Measurements from ENCODE around the gene PTGR3.

The PTGR3 gene

GRCh38 chr18:75209129-75209950, at the start of gene PTGR3:
Gene PTGR3 (minus strand): TSS chr18:75209139. CDS start chr18:75209058, 81 bp downstream.
- DNase-seq (ENCODE audit: low spot score), result peak; percentile 78

GRCh38 chr18:75257605-75258004, 48.7 kb upstream of the PTGR3 start:
- DNase-seq (ENCODE audit: low spot score), result no peak

GRCh38 chr18:75256376-75256775, 47.4 kb upstream of the PTGR3 start:
- no peak for DNase-seq (ENCODE audit: low spot score)

- DNase-seq (ENCODE audit: low spot score), result no peak
Observed at GRCh38 chr18:75255094-75255493, 46.2 kb upstream of the PTGR3 start.

- no peak for DNase-seq (ENCODE audit: low spot score)
Observed at GRCh38 chr18:75253784-75254183, 44.8 kb upstream of the PTGR3 start.

- DNase-seq (ENCODE audit: low spot score), result no peak
Observed at GRCh38 chr18:75253043-75253442, 44.1 kb upstream of the PTGR3 start.

GRCh38 chr18:75252136-75252535, 43.2 kb upstream of the PTGR3 start:
- DNase-seq (ENCODE audit: low spot score), result no peak

- DNase-seq (ENCODE audit: low spot score), result no peak
Observed at GRCh38 chr18:75251466-75251865, 42.5 kb upstream of the PTGR3 start.

GRCh38 chr18:75250471-75250821, 41.5 kb upstream of the PTGR3 start:
- no peak for DNase-seq (ENCODE audit: low spot score)

- DNase-seq (ENCODE audit: low spot score), result no peak
Observed at GRCh38 chr18:75249672-75250470, 40.9 kb upstream of the PTGR3 start.

GRCh38 chr18:75249175-75249518, 40.2 kb upstream of the PTGR3 start:
- no peak for DNase-seq (ENCODE audit: low spot score)

GRCh38 chr18:75248426-75249174, 39.7 kb upstream of the PTGR3 start:
- DNase-seq (ENCODE audit: low spot score), result no peak

GRCh38 chr18:75247611-75248421, 38.9 kb upstream of the PTGR3 start:
- DNase-seq (ENCODE audit: low spot score), result peak; percentile 42

- peak; percentile 33 for DNase-seq (ENCODE audit: low spot score)
Observed at GRCh38 chr18:75246721-75247610, 38.0 kb upstream of the PTGR3 start.

GRCh38 chr18:75244351-75245313, 35.7 kb upstream of the PTGR3 start:
- DNase-seq (ENCODE audit: low spot score), result no peak

- DNase-seq (ENCODE audit: low spot score), result no peak
Observed at GRCh38 chr18:75241705-75242104, 32.8 kb upstream of the PTGR3 start.

GRCh38 chr18:75240433-75240832, 31.5 kb upstream of the PTGR3 start:
- DNase-seq (ENCODE audit: low spot score), result no peak

GRCh38 chr18:75238786-75239185, 29.8 kb upstream of the PTGR3 start:
- DNase-seq (ENCODE audit: low spot score), result no peak

GRCh38 chr18:75238100-75238499, 29.2 kb upstream of the PTGR3 start:
- DNase-seq (ENCODE audit: low spot score), result no peak

GRCh38 chr18:75235896-75236295, 27.0 kb upstream of the PTGR3 start:
- no peak for DNase-seq (ENCODE audit: low spot score)

Data from kidney capillary endothelial cell (primary cell).